ENCODE results near the gene DEK. TPM values are rescaled to one million over a fixed set of nuclear protein-coding genes. Genes with fewer than 3 reads are reported as not detected.
"Not testable (repeated sequence)": the region's sequence is repeated elsewhere in the genome, so short reads cannot be mapped to it uniquely, and the experiment has no call there.

DEK gene
- total RNA-seq, 2 donors from 2014 or later, result 54.6 to 79.3 TPM

GRCh38 chr6:18209539-18210197 is 54.7 kb downstream of the DEK start:
- intact Hi-C loops (cut with DNase I), result no loop called here
- no peak for DNase-seq (ENCODE audit: low spot score)

GRCh38 chr6:18208778-18209177 is 55.6 kb downstream of the DEK start:
- intact Hi-C loops (cut with DNase I); DNase-seq (ENCODE audit: low spot score): not testable (repeated sequence)

GRCh38 chr6:18207949-18208348 is 56.4 kb downstream of the DEK start:
- intact Hi-C loops (cut with DNase I), result no loop called here
- DNase-seq (ENCODE audit: low spot score), result no peak

- DNase-seq (ENCODE audit: low spot score), result no peak
- intact Hi-C loops (cut with DNase I), result no loop called here
Measured at GRCh38 chr6:18207438-18207837, 56.9 kb downstream of the DEK start.

DNA sequence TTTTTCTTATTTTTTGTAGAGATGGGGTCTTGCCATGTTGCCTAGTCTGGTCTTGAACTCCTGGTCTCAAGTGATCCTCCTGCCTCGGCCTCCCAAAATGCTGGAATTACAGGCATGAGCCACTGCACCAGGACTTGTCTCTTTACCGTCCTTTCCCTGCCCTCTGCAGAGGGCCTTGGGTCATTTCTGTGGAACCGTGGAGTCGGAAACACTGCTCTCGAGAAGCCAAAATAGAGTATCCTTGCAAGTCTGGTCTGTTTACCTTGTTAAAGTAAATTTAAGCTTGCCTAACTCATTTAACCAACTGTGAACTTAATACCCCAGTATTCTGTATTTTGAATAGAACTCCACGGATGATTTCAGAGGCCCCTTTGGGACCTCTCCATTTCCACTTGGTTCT is 57.7 kb downstream of the DEK start:
- DNase-seq (ENCODE audit: low spot score), result no peak
- intact Hi-C loops (cut with DNase I), result no loop called here

- DNase-seq (ENCODE audit: low spot score), result no peak
- intact Hi-C loops (cut with DNase I), result no loop called here
Measured at GRCh38 chr6:18204691-18205090, 59.6 kb downstream of the DEK start.

- intact Hi-C loops (cut with DNase I), result no loop called here
- DNase-seq (ENCODE audit: low spot score), result no peak
Measured at GRCh38 chr6:18203786-18204185, 60.5 kb downstream of the DEK start.

DNA sequence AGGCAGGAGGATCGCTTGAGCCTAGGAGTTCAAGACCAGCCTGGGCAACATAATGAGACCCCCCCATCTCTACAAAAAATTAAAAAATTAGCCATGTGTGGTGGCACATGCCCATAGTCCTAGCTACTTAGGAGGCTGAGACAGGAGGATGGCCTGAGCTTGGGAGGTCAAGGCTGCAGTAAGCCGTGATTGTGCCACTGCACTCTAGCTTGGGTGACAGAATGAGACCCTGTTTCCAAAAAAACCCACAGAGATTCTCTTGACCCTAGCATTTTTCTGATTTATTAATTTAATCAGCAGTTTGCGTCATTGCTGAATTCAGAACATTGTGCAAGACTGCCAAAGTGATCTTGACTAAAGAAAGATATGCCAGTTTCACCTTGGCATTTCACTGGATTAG is 72.3 kb downstream of the DEK start:
- no peak for DNase-seq (ENCODE audit: low spot score)
- intact Hi-C loops (cut with DNase I), result no loop called here

GRCh38 chr6:18189196-18189595 is 75.1 kb downstream of the DEK start:
- intact Hi-C loops (cut with DNase I), result no loop called here
- DNase-seq (ENCODE audit: low spot score), result no peak

DNA sequence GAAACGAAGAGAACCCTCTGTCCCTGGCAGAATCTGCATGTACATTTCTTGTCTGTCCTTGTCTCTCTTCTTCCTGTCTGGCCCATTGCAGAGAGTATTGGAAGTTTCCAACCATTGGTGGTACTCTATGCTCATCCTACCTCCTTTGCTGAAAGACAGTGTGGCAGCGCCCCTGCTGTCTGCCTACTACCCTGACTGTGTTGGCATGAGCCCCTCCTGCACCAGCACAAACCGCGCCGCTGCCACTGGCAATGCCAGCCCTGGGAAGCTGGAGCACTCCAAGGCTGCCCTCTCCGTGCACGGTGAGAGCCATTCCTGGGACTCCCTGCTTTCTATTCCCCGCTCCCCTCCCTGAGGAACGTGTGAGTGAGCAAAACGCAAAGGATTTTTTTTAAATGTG is 76.6 kb downstream of the DEK start:
- no peak for DNase-seq (ENCODE audit: low spot score)
- intact Hi-C loops (cut with DNase I), result no loop called here

DNA sequence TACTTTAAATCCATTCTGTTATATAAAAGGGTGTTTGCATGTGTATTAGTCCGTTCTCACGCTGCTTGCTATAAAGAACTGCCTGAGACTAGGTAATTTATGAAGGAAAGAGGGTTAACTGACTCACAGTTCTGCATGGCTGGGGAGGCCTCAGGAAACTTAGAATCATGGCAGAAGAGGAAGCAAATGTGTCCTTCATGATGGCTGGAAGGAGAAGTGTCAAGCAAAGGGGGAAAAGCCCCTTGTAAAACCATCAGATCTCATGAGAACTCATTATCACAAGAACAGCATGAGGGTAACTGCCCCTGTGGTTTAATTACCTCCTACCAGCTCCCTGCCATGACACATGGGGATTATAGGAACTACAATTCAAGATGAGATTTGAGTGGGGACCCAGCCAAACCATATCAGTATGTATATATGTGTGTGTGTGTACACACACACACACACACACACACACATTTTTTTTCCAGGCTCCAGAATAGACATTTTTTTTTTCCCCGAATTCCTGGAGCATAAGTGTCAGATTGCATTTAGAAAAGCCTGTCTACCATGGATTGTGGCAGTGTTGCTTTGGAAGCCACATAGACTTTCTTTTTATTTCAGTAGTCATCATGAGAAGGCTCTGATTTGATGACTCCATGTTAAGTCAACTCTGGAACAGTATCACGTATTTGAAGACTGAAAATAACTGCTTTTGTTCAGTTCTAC is 77.6 kb downstream of the DEK start:
- intact Hi-C loops (cut with DNase I), result no loop called here
- no peak for DNase-seq (ENCODE audit: low spot score)

DNA sequence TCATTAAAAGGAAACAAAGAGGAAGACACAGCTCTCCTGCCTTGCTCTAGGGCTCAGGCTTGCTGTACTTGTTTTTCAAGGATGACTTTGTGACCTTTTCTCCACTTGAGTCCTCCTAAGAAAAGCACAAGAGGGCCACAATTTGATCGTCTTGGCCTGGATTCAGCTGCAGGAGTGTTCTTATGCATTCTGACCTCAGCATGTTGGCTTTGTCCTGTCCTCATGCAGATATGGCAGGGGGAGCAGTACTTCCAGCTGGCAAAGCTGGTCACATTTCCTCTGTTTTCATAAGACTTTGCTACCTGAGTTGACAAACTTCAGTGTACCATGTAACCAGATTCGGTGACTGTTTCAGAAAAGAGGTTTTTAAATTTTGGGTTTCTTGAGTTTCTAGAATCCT is 78.3 kb downstream of the DEK start:
- no peak for DNase-seq (ENCODE audit: low spot score)
- intact Hi-C loops (cut with DNase I), result no loop called here

DNA sequence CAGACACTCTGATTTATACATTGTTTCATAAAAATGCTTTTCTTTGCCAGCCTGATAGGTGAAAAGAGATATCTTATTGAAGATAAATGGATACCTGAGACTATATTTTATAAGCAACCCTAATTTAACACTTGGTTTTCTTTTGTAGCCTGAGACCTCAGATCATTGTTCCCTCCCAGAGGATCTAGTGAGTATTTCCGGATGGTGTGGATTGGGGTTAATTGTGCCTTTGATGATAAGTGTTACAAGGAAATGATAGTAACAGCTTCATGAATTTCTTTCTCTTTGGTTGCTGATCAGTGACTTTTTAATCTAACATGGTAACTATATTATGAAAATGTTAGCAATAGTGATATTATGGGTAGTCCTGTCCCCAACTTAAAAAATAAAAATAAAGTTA is 78.7 kb downstream of the DEK start:
- intact Hi-C loops (cut with DNase I), result no loop called here
- no peak for DNase-seq (ENCODE audit: low spot score)

DNA sequence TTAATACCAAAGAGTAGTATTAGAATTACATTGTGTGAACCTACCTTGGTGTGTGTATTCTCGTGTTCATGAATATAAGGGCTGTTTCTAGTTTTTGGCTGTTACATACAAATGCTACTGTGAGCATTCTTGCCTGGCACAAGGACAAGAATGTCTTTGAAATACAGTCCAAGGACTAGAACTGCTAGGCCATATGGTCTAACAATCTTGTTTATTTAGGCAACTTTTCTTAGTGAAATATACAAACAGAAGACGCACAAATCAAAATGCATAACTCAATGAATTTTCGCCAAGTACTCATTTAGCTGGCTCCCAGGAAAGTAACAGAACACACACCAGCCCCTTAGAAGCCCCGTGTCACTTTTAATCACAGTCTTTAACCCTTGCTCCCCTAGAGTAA is 80.6 kb downstream of the DEK start:
- intact Hi-C loops (cut with DNase I), result no loop called here
- DNase-seq (ENCODE audit: low spot score), result no peak

DNA sequence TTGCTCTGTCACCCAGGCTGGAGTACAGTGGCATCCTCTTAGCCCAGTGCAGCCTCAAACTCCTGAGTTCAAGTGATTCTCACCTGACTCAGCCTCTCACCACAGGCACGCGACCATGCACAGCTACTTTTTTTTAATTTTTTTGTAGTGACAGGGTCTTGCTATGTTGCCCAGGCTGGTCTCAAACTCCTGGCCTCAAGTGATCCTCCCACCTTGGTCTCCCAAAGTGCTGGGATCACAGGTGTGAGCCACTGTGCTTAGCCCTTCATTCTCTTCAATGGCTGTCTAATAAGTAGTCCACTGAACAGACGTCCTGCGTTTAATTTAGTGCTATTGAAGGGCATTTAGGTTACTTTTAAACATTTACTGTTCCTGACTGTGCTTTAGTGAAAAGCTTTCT is 81.8 kb downstream of the DEK start:
- no peak for DNase-seq (ENCODE audit: low spot score)
- intact Hi-C loops (cut with DNase I), result no loop called here

DNA sequence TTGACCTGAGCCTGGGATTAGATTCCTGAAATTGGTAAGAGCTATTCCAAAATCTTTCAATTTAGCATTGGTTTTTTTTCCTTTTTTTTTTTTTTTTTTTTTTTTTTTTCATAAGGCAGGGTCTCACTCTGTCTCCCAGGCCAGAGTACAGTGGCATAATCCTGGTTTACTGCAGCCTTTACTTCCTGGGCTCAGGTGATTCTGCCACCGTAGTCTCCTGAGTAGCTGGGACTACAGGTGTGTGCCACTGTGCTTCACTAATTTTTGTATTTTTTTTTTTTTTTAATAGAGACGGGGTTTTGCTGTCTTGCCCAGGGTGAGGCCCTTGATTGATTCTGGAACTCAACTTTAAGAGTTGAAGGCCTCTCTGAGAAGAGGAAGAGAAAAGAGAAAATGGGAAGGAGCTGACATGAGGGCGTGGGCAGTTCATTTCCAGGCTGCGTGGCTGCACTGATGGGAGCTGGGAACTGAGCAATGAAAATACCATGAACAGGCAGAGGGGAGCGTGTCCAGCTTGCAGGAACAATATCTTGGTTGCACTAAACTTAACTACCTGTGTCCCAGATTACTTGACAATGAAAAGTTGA is 84.5 kb downstream of the DEK start:
- no peak for DNase-seq (ENCODE audit: low spot score)
- intact Hi-C loops (cut with DNase I), result no loop called here

DNA sequence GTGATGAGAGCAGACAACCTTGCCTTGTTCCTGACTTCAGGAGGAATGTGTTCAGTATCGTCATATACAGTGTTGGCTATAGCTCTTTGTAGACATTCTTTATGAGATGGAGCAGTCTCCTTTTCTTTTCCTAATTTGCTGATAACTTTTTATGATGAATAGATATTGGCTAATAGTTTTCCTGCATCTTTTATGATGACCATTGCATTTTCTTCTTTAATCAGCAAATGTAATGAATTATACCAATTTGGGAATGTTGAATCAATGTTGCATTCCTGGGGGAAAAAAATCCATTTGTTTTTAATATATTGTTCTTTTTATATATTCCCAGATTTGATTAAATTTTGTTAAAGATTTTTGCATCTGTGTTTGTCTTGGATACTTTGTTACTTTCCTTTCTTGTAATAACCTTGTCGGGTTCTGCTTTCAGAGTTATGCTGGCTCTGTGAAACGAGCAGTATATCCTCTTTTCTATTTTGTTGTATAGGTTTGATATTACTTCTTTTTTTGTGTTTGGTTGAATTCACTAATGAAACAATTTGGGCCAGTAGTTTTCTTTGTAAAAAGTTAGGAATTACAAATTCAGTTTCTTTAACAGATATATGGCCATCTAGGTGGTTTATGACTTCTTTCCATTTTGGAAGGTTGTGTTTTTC is 85.2 kb downstream of the DEK start:
- intact Hi-C loops (cut with DNase I), result no loop called here
- DNase-seq (ENCODE audit: low spot score), result no peak

GRCh38 chr6:18177286-18177965 is 86.9 kb downstream of the DEK start:
- intact Hi-C loops (cut with DNase I), result no loop called here
- no peak for DNase-seq (ENCODE audit: low spot score)

GRCh38 chr6:18176198-18176597 is 88.1 kb downstream of the DEK start:
- DNase-seq (ENCODE audit: low spot score); intact Hi-C loops (cut with DNase I): not testable (repeated sequence)

Data from posterior vena cava (tissue), 2 donors.